ENCODE measurements around the gene GORAB. TPM values are rescaled to one million over a fixed set of nuclear protein-coding genes. Genes with fewer than 3 reads are reported as not detected.

The GORAB gene
- total and polyA plus RNA-seq, 2 donors = 15.7 to 21.0 TPM

DNA sequence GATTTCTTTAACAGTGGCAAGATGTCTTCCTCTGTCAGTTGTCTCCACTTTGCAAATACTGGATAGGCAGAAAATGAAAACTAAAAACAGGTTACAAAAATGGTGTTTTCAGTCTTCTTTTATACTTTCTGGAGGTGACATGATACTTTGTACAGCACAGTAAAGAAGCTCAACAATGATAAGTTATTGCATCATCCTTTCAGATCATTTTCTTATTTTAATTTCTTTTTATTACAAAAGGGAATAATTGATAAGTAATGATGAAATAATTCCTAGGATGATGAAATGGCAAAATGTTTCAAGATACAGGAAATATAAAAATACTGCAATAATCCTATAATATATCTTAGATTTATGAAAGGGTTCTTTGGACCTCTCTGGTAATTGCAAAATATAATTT lies 16.5 kb downstream of the GORAB start:
- Histone ChIP-seq H3K36me3 (ENCODE audit: control insufficient read depth in 2 of 2, insufficient read depth in 2 of 2, low read length in 1 of 2) (peaks cover 25 to 62% of the 10 kb centered on the region in 2 donors), H3K9me3 (ENCODE audit: control insufficient read depth in 2 of 2, insufficient read depth in 1 of 2, low read length in 1 of 2) (no peaks in the 10 kb centered on the region)
- no peak for DNase-seq (ENCODE audit: low read depth in 6 of 9, low spot score in 9 of 9)

DNA sequence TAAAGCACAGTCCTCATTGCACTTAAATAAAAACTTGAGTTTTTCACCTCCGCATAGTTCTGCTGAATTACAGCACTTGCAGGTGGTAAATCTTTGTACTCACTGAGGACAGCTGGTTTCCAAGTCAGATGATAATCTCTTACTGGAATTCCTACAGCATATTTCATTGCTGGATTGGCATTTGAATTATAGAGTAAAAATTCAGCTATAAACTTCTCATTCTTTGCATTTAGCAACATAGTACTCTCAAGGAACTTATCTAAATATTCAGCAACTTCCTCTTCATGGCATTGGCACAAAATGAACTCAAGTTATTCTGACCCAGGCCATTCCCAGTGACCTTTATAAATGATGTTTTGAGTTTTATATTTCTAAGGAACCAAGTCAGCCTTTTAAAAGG lies 23.4 kb downstream of the GORAB start:
- H3K9me3 ChIP-seq (ENCODE audit: control insufficient read depth in 2 of 2, insufficient read depth in 1 of 2, low read length in 1 of 2) = no peaks in the 10 kb centered on the region
- H3K4me1 ChIP-seq (ENCODE audit: control insufficient read depth in 2 of 2, insufficient read depth in 2 of 2, low read length in 2 of 2) = no peaks in the 10 kb centered on the region
- H3K27ac ChIP-seq (ENCODE audit: low read depth in 1 of 2, low read length in 1 of 2) = no peak overlapping the region
- 99% methylated on average over 1 of the region's 1 CpG for WGBS
- no peak overlapping the region for H3K4me3 ChIP-seq (ENCODE audit: low read length in 2 of 2)
- no peak for DNase-seq (ENCODE audit: low read depth in 6 of 9, low spot score in 9 of 9)
- H3K36me3 ChIP-seq (ENCODE audit: control insufficient read depth in 2 of 2, insufficient read depth in 2 of 2, low read length in 1 of 2) = peaks cover 12 to 20% of the 10 kb centered on the region in 2 donors
- no peaks in the 10 kb centered on the region for H3K27me3 ChIP-seq (ENCODE audit: control insufficient read depth in 2 of 2, insufficient read depth in 1 of 2, low read length in 1 of 2)

More for the DNA sequence above, 16.5 kb downstream of the GORAB start:
- H3K27ac ChIP-seq (ENCODE audit: low read depth in 1 of 2, low read length in 1 of 2) = no peak overlapping the region
- no peaks in the 10 kb centered on the region for H3K4me1 ChIP-seq (ENCODE audit: control insufficient read depth in 2 of 2, insufficient read depth in 2 of 2, low read length in 2 of 2)
- no peak overlapping the region for H3K4me3 ChIP-seq (ENCODE audit: low read length in 2 of 2)
- H3K27me3 ChIP-seq (ENCODE audit: control insufficient read depth in 2 of 2, insufficient read depth in 1 of 2, low read length in 1 of 2) = no peaks in the 10 kb centered on the region

DNA sequence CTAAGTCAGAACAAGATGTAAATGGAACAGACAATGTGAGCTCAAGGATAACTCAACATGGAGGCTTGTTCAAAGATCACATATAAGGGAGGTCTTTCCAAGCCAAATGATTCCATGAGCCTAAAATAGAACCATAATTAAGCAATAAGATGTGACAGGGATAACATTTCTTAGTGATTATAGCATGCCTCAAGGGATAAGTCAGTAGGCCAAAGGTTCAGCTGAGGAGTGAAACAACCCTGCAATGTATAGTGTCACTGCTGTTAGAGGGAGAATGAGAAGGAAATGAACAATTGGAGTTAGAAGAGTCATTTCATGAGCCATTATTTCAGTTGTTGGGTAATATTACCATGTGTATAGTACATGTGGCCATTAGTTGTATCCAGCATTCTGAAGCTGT lies 25.0 kb downstream of the GORAB start:
- Histone ChIP-seq H3K27me3 (ENCODE audit: control insufficient read depth in 2 of 2, insufficient read depth in 1 of 2, low read length in 1 of 2) (no peaks in the 10 kb centered on the region), H3K4me1 (ENCODE audit: control insufficient read depth in 2 of 2, insufficient read depth in 2 of 2, low read length in 2 of 2) (no peaks in the 10 kb centered on the region), H3K36me3 (ENCODE audit: control insufficient read depth in 2 of 2, insufficient read depth in 2 of 2, low read length in 1 of 2) (peaks cover 5 to 6% of the 10 kb centered on the region in 2 donors), H3K9me3 (ENCODE audit: control insufficient read depth in 2 of 2, insufficient read depth in 1 of 2, low read length in 1 of 2) (no peaks in the 10 kb centered on the region), H3K4me3 (ENCODE audit: low read length in 2 of 2) (no peak overlapping the region), H3K27ac (ENCODE audit: low read depth in 1 of 2, low read length in 1 of 2) (no peak overlapping the region)
- DNase-seq (ENCODE audit: low read depth in 6 of 9, low spot score in 9 of 9) = no peak

DNA sequence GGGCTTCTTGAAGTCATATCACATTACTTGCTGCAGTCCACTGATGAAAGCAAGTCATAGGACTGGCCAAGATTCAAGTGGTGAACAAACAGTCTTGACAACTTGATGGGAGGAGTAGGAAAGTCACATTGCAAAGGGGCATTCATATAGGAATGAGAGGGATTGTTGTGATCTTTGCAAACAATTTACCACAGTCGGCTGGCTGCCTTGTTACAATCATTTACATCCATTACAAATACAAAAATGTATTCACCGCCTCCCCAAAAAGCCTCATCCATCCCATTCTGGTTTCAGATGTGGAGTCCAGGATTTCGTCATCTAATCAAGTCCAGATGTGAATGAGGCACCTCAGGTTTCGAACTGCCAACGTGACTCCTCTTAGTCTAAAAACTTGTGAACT lies 26.8 kb downstream of the GORAB start:
- peaks cover 0 to 2% of the 10 kb centered on the region in 2 donors for H3K4me1 ChIP-seq (ENCODE audit: control insufficient read depth in 2 of 2, insufficient read depth in 2 of 2, low read length in 2 of 2)
- peaks cover 0 to 3% of the 10 kb centered on the region in 2 donors for H3K36me3 ChIP-seq (ENCODE audit: control insufficient read depth in 2 of 2, insufficient read depth in 2 of 2, low read length in 1 of 2)
- WGBS = 96% methylated on average over 5 of the region's 5 CpGs
- H3K27me3 ChIP-seq (ENCODE audit: control insufficient read depth in 2 of 2, insufficient read depth in 1 of 2, low read length in 1 of 2) = no peaks in the 10 kb centered on the region
- DNase-seq (ENCODE audit: low read depth in 6 of 9, low spot score in 9 of 9) = no peak
- H3K4me3 ChIP-seq (ENCODE audit: low read length in 2 of 2) = no peak overlapping the region
- H3K9me3 ChIP-seq (ENCODE audit: control insufficient read depth in 2 of 2, insufficient read depth in 1 of 2, low read length in 1 of 2) = no peaks in the 10 kb centered on the region
- H3K27ac ChIP-seq (ENCODE audit: low read depth in 1 of 2, low read length in 1 of 2) = no peak overlapping the region

DNA sequence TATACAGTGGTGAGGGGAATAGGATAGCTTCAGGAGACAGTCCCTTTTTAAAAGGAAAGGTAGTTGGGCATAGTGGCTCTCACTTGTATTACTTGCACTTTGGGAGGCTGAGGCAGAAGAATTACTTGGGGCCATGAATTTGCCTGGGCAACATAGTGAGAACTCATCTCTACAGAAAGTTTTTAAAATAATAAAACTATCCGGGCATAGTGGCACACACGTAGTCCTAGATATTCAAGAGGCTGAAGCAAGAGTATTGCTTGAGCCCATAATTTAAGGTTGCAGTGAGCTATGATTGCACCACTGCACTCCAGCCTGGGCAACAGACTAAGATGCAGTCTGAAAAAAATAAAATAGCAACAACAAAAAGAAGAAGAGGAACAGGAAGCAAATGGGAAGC lies 27.2 kb downstream of the GORAB start:
- Histone ChIP-seq H3K4me3 (ENCODE audit: low read length in 2 of 2) (no peak overlapping the region), H3K27ac (ENCODE audit: low read depth in 1 of 2, low read length in 1 of 2) (no peak overlapping the region), H3K27me3 (ENCODE audit: control insufficient read depth in 2 of 2, insufficient read depth in 1 of 2, low read length in 1 of 2) (no peaks in the 10 kb centered on the region), H3K36me3 (ENCODE audit: control insufficient read depth in 2 of 2, insufficient read depth in 2 of 2, low read length in 1 of 2) (peaks cover 0 to 3% of the 10 kb centered on the region in 2 donors), H3K4me1 (ENCODE audit: control insufficient read depth in 2 of 2, insufficient read depth in 2 of 2, low read length in 2 of 2) (peaks cover 0 to 2% of the 10 kb centered on the region in 2 donors), H3K9me3 (ENCODE audit: control insufficient read depth in 2 of 2, insufficient read depth in 1 of 2, low read length in 1 of 2) (no peaks in the 10 kb centered on the region)
- 97% methylated on average over 2 of the region's 2 CpGs for WGBS
- no peak for DNase-seq (ENCODE audit: low read depth in 6 of 9, low spot score in 9 of 9)

DNA sequence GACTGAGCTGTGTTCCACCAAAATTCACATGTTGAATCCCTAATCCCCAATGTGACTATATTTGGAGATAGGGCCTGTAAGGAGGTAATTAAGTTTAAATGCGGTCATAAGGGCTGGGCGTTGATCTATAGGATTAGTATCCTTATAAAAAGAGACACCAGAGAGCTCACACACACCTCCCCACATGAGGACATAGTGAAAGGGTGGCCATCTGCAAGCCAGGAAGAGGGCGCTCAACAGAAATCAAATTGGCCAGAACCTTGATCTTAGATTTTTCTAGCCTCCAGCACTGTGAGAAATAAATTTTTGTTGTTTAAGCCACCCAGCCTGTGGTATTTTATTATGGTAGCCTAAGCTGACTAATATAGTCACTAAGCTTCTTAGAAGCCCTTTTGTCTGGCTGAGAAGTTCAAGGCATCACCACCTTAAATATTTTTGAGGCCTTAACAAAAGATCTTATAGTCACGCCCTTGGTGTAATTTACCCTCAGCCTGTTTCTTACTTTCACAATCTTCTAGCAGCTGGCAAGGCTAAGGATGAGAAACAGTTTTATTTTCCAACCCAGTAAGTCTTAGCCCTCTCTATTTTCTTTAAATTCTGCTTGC lies 28.8 kb downstream of the GORAB start:
- Histone ChIP-seq H3K9me3 (ENCODE audit: control insufficient read depth in 2 of 2, insufficient read depth in 1 of 2, low read length in 1 of 2) (no peaks in the 10 kb centered on the region), H3K27ac (ENCODE audit: low read depth in 1 of 2, low read length in 1 of 2) (no peak overlapping the region), H3K4me1 (ENCODE audit: control insufficient read depth in 2 of 2, insufficient read depth in 2 of 2, low read length in 2 of 2) (peaks cover 0 to 2% of the 10 kb centered on the region in 2 donors), H3K4me3 (ENCODE audit: low read length in 2 of 2) (no peak overlapping the region), H3K36me3 (ENCODE audit: control insufficient read depth in 2 of 2, insufficient read depth in 2 of 2, low read length in 1 of 2) (no peaks in the 10 kb centered on the region), H3K27me3 (ENCODE audit: control insufficient read depth in 2 of 2, insufficient read depth in 1 of 2, low read length in 1 of 2) (no peaks in the 10 kb centered on the region)
- no peak for DNase-seq (ENCODE audit: low read depth in 6 of 9, low spot score in 9 of 9)
- WGBS = 98% methylated on average over 4 of the region's 4 CpGs

DNA sequence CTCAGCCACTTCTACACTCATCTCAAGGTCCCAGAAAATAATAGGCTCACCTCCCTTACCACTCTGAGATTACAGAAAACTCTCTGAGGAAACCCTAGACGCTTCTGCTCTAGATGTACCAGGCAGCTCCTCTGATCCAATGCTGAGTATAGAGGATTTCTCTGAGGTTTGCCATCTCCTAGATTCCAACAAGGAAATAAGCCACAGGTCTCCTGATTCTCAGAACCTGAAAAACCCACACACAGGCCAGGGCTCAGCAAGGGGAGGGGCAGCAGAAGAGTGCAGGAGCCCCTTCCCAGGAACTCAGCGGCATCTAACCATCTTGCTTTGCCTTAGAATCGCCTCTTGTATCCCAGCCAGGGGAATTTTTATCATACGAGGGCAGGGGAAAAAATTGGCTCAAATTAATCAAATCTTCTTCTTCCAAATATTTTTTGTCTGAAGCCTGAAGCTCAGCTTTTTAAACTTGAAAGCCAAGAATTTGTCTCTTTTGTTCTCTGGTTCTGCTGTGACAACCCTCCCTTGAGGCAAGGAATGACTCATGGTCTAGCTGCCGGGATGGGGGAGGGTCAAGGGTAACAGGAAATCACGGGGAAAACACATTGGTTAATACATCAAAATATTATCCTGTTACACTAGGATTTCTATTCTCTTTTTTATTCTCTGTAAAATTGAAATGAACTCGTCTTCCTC lies 30.8 kb downstream of the GORAB start:
- peak in 2 of 9 donors; percentile 6 to 29 for DNase-seq (ENCODE audit: low read depth in 6 of 9, low spot score in 9 of 9)
- no peaks in the 10 kb centered on the region for H3K27me3 ChIP-seq (ENCODE audit: control insufficient read depth in 2 of 2, insufficient read depth in 1 of 2, low read length in 1 of 2)
- WGBS = 61% methylated on average over 7 of the region's 7 CpGs

DNA sequence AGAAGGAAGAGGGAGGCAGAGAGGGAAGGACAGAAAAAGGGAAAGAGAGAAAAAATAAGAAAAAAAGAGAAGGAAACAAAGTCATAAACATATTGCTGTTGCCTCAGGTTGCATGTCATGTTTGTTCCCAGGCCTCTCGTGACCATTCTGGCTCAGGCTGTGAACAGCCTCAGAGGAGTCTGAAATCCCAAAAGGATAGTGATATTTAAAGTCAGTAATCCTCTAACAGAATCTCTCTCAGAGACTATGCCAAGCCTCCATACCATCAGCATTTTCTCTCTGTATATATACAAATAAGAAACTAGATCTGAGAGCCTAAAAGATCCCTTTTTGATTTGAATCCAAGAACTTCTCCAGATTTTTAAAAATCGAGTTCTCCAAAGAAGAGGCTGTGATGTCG lies 35.2 kb downstream of the GORAB start:
- peaks cover 0 to 2% of the 10 kb centered on the region in 2 donors for H3K4me1 ChIP-seq (ENCODE audit: control insufficient read depth in 2 of 2, insufficient read depth in 2 of 2, low read length in 2 of 2)
- no peak overlapping the region for H3K4me3 ChIP-seq (ENCODE audit: low read length in 2 of 2)
- no peak for DNase-seq (ENCODE audit: low read depth in 6 of 9, low spot score in 9 of 9)
- H3K27ac ChIP-seq (ENCODE audit: low read depth in 1 of 2, low read length in 1 of 2) = no peak overlapping the region
- no peaks in the 10 kb centered on the region for H3K27me3 ChIP-seq (ENCODE audit: control insufficient read depth in 2 of 2, insufficient read depth in 1 of 2, low read length in 1 of 2)
- WGBS = 94% methylated on average over 3 of the region's 3 CpGs
- H3K9me3 ChIP-seq (ENCODE audit: control insufficient read depth in 2 of 2, insufficient read depth in 1 of 2, low read length in 1 of 2) = no peaks in the 10 kb centered on the region
- no peaks in the 10 kb centered on the region for H3K36me3 ChIP-seq (ENCODE audit: control insufficient read depth in 2 of 2, insufficient read depth in 2 of 2, low read length in 1 of 2)

More for the DNA sequence above, 30.8 kb downstream of the GORAB start:
- no peaks in the 10 kb centered on the region for H3K36me3 ChIP-seq (ENCODE audit: control insufficient read depth in 2 of 2, insufficient read depth in 2 of 2, low read length in 1 of 2)
- H3K4me3 ChIP-seq (ENCODE audit: low read length in 2 of 2) = no peak overlapping the region
- H3K4me1 ChIP-seq (ENCODE audit: control insufficient read depth in 2 of 2, insufficient read depth in 2 of 2, low read length in 2 of 2) = peaks cover 0 to 2% of the 10 kb centered on the region in 2 donors
- peak overlapping the region; percentile 73 to 78 for H3K27ac ChIP-seq (ENCODE audit: low read depth in 1 of 2, low read length in 1 of 2)
- no peaks in the 10 kb centered on the region for H3K9me3 ChIP-seq (ENCODE audit: control insufficient read depth in 2 of 2, insufficient read depth in 1 of 2, low read length in 1 of 2)

DNA sequence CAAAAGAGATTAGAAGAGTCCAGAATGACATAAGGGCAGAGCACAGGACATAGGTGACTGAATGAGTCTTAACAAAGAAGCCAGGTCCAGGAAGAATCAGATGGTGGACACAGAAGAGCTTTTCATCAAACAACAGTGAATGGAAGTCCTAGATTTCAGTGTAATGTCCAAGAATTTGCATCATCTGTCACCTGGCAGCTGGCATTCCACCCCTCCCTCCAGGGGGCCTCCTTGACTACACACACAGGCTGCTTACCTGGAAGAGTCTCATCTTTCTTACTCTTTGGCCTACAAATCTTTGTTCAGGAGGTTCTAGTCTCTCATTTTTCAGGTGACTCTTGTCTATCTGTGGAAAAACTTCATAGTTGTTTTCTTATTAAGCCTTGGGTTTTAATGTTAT lies 36.2 kb downstream of the GORAB start:
- Histone ChIP-seq H3K27me3 (ENCODE audit: control insufficient read depth in 2 of 2, insufficient read depth in 1 of 2, low read length in 1 of 2) (no peaks in the 10 kb centered on the region), H3K9me3 (ENCODE audit: control insufficient read depth in 2 of 2, insufficient read depth in 1 of 2, low read length in 1 of 2) (no peaks in the 10 kb centered on the region)

More for the DNA sequence above, 36.2 kb downstream of the GORAB start:
- Histone ChIP-seq H3K4me3 (ENCODE audit: low read length in 2 of 2) (no peak overlapping the region), H3K27ac (ENCODE audit: low read depth in 1 of 2, low read length in 1 of 2) (no peak overlapping the region), H3K36me3 (ENCODE audit: control insufficient read depth in 2 of 2, insufficient read depth in 2 of 2, low read length in 1 of 2) (no peaks in the 10 kb centered on the region), H3K4me1 (ENCODE audit: control insufficient read depth in 2 of 2, insufficient read depth in 2 of 2, low read length in 2 of 2) (peaks cover 0 to 2% of the 10 kb centered on the region in 2 donors)
- DNase-seq (ENCODE audit: low read depth in 6 of 9, low spot score in 9 of 9) = no peak
